ENCODE results near the gene IL6ST.

DNA sequence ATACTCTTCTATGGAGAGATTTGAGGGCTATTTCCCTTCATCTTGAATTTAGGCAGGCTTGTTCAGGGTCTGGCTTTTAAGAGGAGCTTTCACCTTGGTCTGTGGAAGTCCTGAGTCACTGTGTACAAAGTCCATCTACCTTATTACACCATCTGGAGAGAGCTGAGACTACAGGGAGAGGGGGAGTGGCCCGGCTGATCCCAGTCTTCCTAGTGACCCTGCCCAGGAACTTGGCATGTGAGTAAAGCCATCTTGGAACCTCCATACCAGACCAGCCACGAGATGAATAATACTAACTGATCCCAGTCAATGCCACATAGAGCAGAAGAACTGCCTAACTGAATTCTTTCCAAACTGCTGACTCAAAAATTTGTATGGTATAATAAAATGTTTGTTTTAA is 8.4 kb upstream of the IL6ST start:
- TF ChIP-seq, protein P1, sequence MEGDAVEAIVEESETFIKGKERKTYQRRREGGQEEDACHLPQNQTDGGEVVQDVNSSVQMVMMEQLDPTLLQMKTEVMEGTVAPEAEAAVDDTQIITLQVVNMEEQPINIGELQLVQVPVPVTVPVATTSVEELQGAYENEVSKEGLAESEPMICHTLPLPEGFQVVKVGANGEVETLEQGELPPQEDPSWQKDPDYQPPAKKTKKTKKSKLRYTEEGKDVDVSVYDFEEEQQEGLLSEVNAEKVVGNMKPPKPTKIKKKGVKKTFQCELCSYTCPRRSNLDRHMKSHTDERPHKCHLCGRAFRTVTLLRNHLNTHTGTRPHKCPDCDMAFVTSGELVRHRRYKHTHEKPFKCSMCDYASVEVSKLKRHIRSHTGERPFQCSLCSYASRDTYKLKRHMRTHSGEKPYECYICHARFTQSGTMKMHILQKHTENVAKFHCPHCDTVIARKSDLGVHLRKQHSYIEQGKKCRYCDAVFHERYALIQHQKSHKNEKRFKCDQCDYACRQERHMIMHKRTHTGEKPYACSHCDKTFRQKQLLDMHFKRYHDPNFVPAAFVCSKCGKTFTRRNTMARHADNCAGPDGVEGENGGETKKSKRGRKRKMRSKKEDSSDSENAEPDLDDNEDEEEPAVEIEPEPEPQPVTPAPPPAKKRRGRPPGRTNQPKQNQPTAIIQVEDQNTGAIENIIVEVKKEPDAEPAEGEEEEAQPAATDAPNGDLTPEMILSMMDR (conservative IDR thresholded peaks at IDR 0.05 in 1 of 2, IDR thresholded peaks at IDR 0.05 in 1 of 2; ENCODE audit: low read depth in 1 of 2, low read length in 2 of 2): no peak
- no peak for TF ChIP-seq EZH2 (IDR thresholded peaks at IDR 0.05; ENCODE audit: low read length, missing control alignments)

Measured in fibroblast of lung (primary cell).